ENCODE data around the gene TMSB15C.
A peak's percentile ranks its signal among the peaks of the same experiment; 100 is the strongest.
"Not testable (repeated sequence)": the region's sequence is repeated elsewhere in the genome, so short reads cannot be mapped to it uniquely, and the experiment has no call there.

Gene TMSB15C

GRCh38 chrX:104075778-104076445, at the start of gene TMSB15C:
TMSB15C (minus strand) TSS chrX:104076236.
- not testable (repeated sequence) for DNase-seq

DNA sequence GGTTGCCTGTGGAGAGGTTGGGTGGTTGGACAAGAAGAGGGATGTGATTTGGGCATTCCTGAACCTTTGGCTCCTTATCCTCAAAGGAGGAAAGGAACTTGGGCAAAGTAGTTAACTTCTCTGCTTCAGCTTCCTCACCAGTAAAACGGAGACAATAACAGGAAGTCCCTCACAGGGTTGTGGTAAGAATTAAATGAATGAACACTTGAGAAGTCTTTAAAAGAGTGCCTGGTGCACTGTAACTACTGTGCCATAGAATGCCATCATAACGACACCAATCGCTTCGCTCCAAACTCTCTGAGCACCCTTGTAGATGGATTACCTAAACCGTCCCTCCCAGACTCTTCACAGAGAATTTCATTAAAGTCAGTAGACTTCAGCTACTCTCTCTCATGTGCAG, 46.8 kb upstream of the TMSB15C start:
- DNase-seq = no peak

GRCh38 chrX:104118765-104119164, 42.7 kb upstream of the TMSB15C start:
- peak; percentile 22 for DNase-seq

DNA sequence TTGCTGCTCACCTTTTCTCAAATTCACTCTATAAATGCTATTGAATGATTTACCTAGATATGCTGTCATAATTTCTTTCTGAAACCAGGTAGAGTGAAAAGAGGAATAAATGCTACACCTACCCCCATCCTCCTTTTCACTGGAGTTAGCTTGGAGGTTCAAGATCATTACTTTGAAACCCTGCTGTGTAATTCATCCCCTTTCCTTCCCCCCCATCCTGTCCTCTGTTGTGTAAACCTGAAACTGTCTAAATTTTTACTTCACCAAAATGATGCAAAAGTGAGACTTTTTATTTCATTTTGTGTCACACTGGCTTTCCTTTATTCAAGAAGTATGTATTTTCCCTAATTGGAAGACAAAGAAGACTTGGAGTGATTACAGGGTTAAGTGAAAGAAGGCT, 41.7 kb upstream of the TMSB15C start:
- no peak for DNase-seq

DNA sequence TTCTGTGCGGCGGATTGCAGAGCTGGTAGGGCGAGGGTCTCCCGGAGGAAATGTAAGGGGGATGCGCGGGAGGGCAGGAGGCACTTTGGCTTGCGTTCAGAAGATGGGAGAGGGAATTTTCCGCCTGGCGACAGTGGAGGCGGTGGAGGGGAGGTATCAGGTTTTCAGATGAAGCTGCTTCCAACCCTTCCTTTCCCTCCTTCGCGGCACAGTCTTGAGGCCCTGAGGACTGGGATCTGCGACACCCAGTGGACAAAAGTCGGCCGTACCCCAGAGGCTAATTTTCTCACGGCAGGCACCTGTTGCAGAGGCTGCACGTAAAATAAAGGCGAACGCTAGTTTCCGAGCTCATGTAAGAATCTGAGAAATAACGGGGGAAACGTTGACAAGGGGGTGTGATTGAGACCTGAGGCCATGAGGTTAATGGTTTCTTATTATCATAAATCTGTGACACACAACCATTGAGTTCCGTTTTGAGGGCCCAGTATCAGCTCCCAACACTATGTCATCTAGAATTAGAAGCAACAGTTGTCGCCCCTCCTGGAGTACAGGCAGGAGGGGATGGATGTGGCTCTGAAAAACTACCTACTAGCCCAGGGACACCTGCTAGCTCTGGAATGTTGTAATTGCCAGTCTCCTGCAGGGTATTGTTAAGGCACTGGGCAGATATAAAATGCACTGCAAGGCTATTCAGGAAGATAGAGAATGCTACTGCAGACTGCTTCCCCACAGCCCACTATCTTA, 37.4 kb upstream of the TMSB15C start:
- DNase-seq = peak; percentile 47

DNA sequence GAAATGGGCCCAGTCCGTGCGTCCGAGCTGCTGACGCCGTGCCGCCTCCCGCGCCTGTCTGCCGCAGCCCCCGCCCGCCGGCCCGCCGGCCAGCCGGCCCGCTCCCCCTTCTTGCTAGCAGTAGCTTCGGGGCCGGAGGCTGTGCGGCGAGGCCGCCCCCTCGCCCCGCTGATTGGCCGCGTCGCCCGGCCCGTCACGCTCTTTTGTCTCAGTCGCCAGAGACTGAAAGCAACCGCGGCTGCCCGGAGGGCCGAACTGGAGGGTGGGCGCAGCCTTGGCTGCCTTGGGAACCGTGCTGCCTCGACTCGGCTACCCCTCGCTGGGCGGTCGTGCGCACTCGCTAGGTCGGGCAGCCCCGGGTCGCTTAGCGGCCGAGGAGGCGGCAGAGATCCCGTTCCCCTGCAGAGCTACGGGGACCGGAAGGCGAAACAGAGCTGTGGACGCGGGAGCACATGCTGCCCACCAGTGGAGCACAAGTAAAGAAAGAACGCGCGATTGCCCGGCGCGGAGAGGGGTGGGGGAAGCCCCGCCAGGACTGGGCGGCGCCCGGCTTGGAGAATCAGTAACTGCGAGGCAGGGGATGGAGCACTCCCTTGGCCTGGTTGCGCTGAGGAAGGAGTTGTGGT, 36.4 kb upstream of the TMSB15C start, which contains the start of gene ZCCHC18:
ZCCHC18 (plus strand) TSS at position 198 of the 626 bp plus-strand sequence. CDS start 1,589 bp downstream, outside the sequence.
- peak; percentile 55 for DNase-seq

- not testable (repeated sequence) for DNase-seq
Observed at GRCh38 chrX:104110491-104111240, 34.6 kb upstream of the TMSB15C start.

GRCh38 chrX:104108955-104109354, 32.9 kb upstream of the TMSB15C start:
- no peak for DNase-seq

GRCh38 chrX:104105330-104106262, 29.6 kb upstream of the TMSB15C start:
- no peak for DNase-seq

DNA sequence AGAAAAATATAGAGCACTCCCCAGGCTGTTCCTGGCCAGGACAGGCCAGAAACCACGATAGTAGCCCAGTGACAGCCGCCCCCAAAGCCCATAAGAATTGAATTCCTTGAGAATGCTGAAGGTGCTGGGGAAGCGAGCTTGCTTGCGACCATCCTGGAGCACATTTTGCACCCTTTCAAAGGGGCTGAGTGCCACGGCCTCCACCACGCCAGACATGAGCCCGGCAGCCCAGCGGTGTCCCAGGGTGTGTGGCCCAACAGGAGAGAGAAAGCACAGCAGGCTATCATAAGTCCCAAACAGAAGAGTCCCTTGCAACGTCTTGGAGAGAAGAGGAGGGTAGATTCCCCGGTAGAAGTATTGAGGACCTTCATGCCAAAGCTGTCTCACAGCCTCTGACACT, 28.6 kb upstream of the TMSB15C start:
- DNase-seq = no peak

DNA sequence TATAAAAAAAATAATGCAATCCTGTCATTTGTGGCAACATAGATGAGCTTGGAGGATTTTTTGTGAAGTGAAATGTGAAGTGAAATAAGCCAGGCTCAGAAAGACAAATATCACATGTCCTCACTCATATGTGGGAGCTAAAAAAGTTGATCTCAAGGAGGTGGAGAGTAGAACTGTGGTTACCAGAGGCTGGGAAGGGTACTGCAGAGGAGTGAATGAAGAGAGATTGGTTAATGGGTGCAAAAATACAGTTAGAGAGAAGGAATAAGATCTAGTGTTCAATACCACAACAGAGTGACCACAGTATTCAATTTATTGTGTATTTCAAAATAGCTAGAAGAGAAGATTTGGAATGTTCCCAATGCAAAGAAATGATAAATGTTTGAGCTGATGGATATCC, 22.9 kb upstream of the TMSB15C start:
- no peak for DNase-seq

GRCh38 chrX:104098151-104098808, 22.2 kb upstream of the TMSB15C start:
- DNase-seq = peak; percentile 71

GRCh38 chrX:104085919-104086318, 9.9 kb upstream of the TMSB15C start:
- no peak for DNase-seq

- DNase-seq = no peak
Observed at GRCh38 chrX:104085477-104085876, 9.4 kb upstream of the TMSB15C start.

DNA sequence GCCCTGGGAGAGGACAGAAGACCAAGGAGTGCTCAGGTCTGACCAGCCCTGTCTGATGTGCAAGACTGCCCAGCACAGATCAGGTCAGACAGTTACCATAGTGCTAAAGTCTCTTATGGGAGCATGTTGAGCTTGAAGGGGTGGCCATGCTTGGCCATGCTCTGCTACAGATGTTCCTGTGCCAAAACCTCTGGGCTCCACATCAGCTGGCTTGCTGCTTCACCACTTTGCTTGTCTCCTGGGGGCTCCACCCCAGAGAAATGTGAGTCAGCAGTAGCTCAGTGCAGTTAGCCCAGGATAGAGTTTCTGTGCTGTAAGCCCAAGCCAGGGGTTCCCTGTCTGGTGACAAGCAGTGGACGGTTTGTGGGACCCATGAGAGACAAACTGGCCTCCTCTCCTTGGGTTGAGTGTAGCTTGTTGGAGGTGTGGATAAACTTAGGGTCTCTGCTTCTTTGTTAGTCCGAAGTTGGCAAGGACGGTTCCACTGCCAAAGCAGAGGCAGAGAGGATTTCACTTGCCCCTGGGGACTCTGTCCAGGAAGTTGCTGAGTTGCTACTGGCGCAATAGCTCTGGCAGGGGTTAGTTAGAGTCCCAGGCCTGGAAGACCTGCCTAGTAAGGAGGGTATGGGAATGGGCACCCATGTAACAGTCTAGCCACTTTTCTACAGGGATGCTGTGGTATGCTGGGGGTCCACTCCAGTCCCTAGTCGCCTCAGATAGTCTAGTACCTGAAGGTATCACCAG, 8.7 kb upstream of the TMSB15C start:
- DNase-seq = no peak

DNA sequence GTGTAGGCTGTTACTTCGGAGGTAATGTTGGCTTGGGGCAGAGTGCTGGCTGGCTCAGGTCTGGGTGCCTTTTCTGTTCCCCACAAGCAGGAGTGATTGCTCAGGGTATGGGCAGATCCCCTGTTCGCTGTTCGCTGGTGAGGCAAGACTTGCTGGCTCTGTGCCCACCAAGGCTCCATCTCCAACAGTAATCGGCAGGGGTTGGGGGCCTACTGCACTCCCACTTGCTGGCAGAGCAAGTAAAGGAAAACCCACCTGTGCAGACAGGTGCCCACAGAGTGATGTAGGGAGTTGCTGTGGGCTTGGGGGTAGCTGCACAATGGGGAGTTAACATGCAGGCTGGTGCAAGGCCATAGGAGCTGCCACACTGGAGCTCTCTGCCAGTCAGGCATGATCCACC, 8.0 kb upstream of the TMSB15C start:
- no peak for DNase-seq

DNA sequence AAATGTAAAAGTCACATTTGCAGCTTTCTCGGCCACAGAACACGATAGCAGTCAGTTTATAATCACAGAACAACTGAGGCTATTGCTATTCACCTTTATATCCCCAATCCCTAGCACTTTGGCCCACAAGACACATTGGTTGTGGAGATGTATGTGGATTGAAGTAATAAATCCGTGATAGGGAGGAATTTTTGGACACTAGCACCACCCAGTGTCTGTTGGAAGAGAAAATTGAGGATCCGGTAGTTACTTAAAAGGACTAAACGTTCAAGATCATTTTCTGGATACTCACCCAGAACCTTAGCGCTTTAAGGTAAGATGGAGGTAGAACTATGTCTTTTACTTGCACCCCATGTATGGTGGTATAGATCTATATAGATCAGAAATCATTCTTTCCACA, 1.8 kb upstream of the TMSB15C start:
- DNase-seq = not testable (repeated sequence)

GRCh38 chrX:104062636-104063035, 13.4 kb downstream of the TMSB15C start:
- DNase-seq = not testable (repeated sequence)

- DNase-seq = not testable (repeated sequence)
Observed at GRCh38 chrX:104054956-104055355, 21.1 kb downstream of the TMSB15C start.

GRCh38 chrX:104047171-104047570, 28.9 kb downstream of the TMSB15C start:
- no peak for DNase-seq

GRCh38 chrX:104045642-104046041, 30.4 kb downstream of the TMSB15C start:
- no peak for DNase-seq

Data from NCI-H510A treated with DMSO at 0.1 percent for 48 hours (cell line).